HCT116 (cell line): Measurements from ENCODE around the gene USP28. TPM values are rescaled to one million over a fixed set of nuclear protein-coding genes. Genes with fewer than 3 reads are reported as not detected.
A peak's percentile ranks its signal among the peaks of the same experiment; 100 is the strongest.

ENCODE experiments used
- ATAC-seq: fragments of 200-7000 bp; cut with Tn5 transposase; 2 replicates; pipeline ENCODE4 v1.9.1; 2020; ENCODE audit warnings: mild to moderate bottlenecking, moderate library complexity
- BruUV-seq: library from RNA; stranded (reverse); fragments of 400-500 nt; replicated peaks from 2 replicates; lab custom pipeline; 2021; lab: Mats Ljungman, UMichigan
- CTCF ChIA-PET: fragments of 300-600 bp; sonication (Branson Sonifier 250); formaldehyde crosslinking; loops from one replicate; lab custom pipeline; 2021; ENCODE audit warnings: antibody characterized with exemption; lab: Charles Lee
- POLR2A ChIA-PET: fragments of 300-600, 350-600 bp; sonication (Branson Sonifier 250); formaldehyde crosslinking; loops from one replicate; lab custom pipeline; 2021; ENCODE audit warnings: antibody characterized with exemption; lab: Charles Lee
- RAD21 ChIA-PET, 2 experiments: fragments of 300-600 bp; sonication (Branson Sonifier 250); formaldehyde crosslinking; loops; one replicate each; lab custom pipeline; 2023; ENCODE audit warnings: low total read pairs in 2 of 2; ENCODE audit not compliant: uncharacterized antibody in 2 of 2, unreplicated experiment in 2 of 2, low non-redundant PET in 1 of 2; lab: Charles Lee
- DNase-seq: peaks from one replicate; pipeline ENCODE4 v3.0.0-alpha.2; 2010; ENCODE audit warnings: low read depth, low spot score
- H2AFZ ChIP-seq: fragments of 200-600 bp; shearing (Covaris generic), sonication (generic); 2 replicates; pipeline ENCODE4 v1.6.1; 2017; ENCODE audit warnings: low read depth, mixed run types, mixed read lengths, antibody characterized with exemption, low read length; ENCODE audit not compliant: poor library complexity, severe bottlenecking
- H3K27ac ChIP-seq: 2 replicates; pipeline ENCODE4 v1.5.1; 2012; ENCODE audit warnings: low read depth, low read length
- H3K27me3 ChIP-seq: fragments of 200-600 bp; sonication (generic); 2 replicates; pipeline ENCODE4 v1.6.1; 2016; ENCODE audit warnings: mixed run types, low read length, mixed read lengths; ENCODE audit not compliant: insufficient read depth
- H3K36me3 ChIP-seq, 2 experiments: fragments of 200-500 bp in 1 of 2; fragments of 200-600 bp in 1 of 2; sonication (Bioruptor generic) in 1 of 2; sonication (generic) in 1 of 2; 2 replicates each; pipeline versions ENCODE4 v1.5.1 to v1.6.1; 2014 to 2016; ENCODE audit warnings: low read length in 2 of 2, inconsistent platforms in 1 of 2, mixed read lengths in 1 of 2, mixed run types in 1 of 2; ENCODE audit not compliant: insufficient read depth in 2 of 2, control insufficient read depth in 1 of 2
- H3K4me1 ChIP-seq, 2 experiments: fragments of 200-600 bp in 1 of 2; sonication (generic) in 1 of 2; 2 replicates each; pipeline versions ENCODE4 v1.5.1 to v1.6.1; 2012 to 2017; ENCODE audit warnings: low read length in 2 of 2, inconsistent platforms in 1 of 2, mild to moderate bottlenecking in 1 of 2, mixed read lengths in 1 of 2, mixed run types in 1 of 2, moderate library complexity in 1 of 2; ENCODE audit not compliant: insufficient read depth in 2 of 2, control insufficient read depth in 1 of 2
- H3K4me2 ChIP-seq: fragments of 200-600 bp; sonication (generic); 2 replicates; pipeline ENCODE4 v1.6.1; 2017; ENCODE audit warnings: mixed run types, low read length, mixed read lengths
- H3K4me3 ChIP-seq, 2 experiments: fragments of 200-600 bp in 1 of 2; sonication (generic) in 1 of 2; replicated peaks in 1 of 2; 2 replicates each; pipeline ENCODE4 v1.5.1; 2011 to 2016; ENCODE audit warnings: low read length in 2 of 2, control low read depth in 1 of 2, low read depth in 1 of 2, mild to moderate bottlenecking in 1 of 2, mixed read lengths in 1 of 2, mixed run types in 1 of 2
- H3K79me2 ChIP-seq: fragments of 200-600 bp; sonication (generic); 2 replicates; pipeline ENCODE4 v1.6.1; 2017; ENCODE audit warnings: mild to moderate bottlenecking, mixed run types, low read length, moderate library complexity, mixed read lengths; ENCODE audit not compliant: insufficient read depth
- H3K9ac ChIP-seq: fragments of 200-600 bp; sonication (generic); 2 replicates; pipeline ENCODE4 v1.6.1; 2016; ENCODE audit warnings: low read length, mixed read lengths
- H3K9me2 ChIP-seq: fragments of 200-600 bp; sonication (generic), shearing (Covaris generic); 2 replicates; pipeline ENCODE4 v1.6.1; 2017; ENCODE audit warnings: mixed run types, mild to moderate bottlenecking, moderate library complexity; ENCODE audit not compliant: insufficient read depth
- H3K9me3 ChIP-seq, 2 experiments: fragments of 200-500 bp in 1 of 2; fragments of 200-600 bp in 1 of 2; sonication (Bioruptor generic) in 1 of 2; sonication (generic) in 1 of 2; 2 replicates each; pipeline ENCODE4 v1.6.1; 2014 to 2017; ENCODE audit warnings: low read length in 2 of 2, mixed read lengths in 2 of 2, inconsistent platforms in 1 of 2, low read depth in 1 of 2, mild to moderate bottlenecking in 1 of 2, mixed run types in 1 of 2, moderate library complexity in 1 of 2; ENCODE audit not compliant: control insufficient read depth in 1 of 2, insufficient read depth in 1 of 2
- H4K20me1 ChIP-seq: fragments of 200-600 bp; sonication (generic), shearing (Covaris generic); 2 replicates; pipeline ENCODE4 v1.6.1; 2017; ENCODE audit warnings: mixed run types, mild to moderate bottlenecking, moderate library complexity; ENCODE audit not compliant: insufficient read depth
- ATF3 ChIP-seq: IDR thresholded peaks from 2 replicates; pipeline ENCODE4 v1.6.1; 2012
- CBX3 ChIP-seq: IDR thresholded peaks from 2 replicates; pipeline ENCODE4 v1.6.1; 2012; ENCODE audit warnings: low read depth
- CEBPB ChIP-seq: IDR thresholded peaks from 2 replicates; pipeline ENCODE4 v1.6.1; 2012; ENCODE audit warnings: low read depth
- EGR1 ChIP-seq: IDR thresholded peaks from 2 replicates; pipeline ENCODE4 v1.6.1; 2012; ENCODE audit warnings: low read depth
- ELF1 ChIP-seq: IDR thresholded peaks from 2 replicates; pipeline ENCODE4 v1.6.1; 2012; ENCODE audit warnings: low read depth, borderline replicate concordance
- EZH2 ChIP-seq: fragments of 200-600 bp; sonication (generic); IDR thresholded peaks from 2 replicates; pipeline ENCODE4 v1.6.1; 2017; ENCODE audit warnings: antibody characterized with exemption, mixed run types
- FOSL1 ChIP-seq: IDR thresholded peaks from 2 replicates; pipeline ENCODE4 v1.6.1; 2012; ENCODE audit warnings: low read depth
- JUND ChIP-seq: IDR thresholded peaks from 2 replicates; pipeline ENCODE4 v1.6.1; 2012
- POLR2AphosphoS5 ChIP-seq: IDR thresholded peaks from 2 replicates; pipeline ENCODE4 v1.6.1; 2011; ENCODE audit warnings: mild to moderate bottlenecking, low read depth, low read length, moderate library complexity
- RAD21 ChIP-seq: IDR thresholded peaks from 2 replicates; pipeline ENCODE4 v1.6.1; 2012; ENCODE audit warnings: low read depth, mild to moderate bottlenecking
- SRF ChIP-seq: IDR thresholded peaks from 2 replicates; pipeline ENCODE4 v1.6.1; 2012; ENCODE audit warnings: low read depth
- YY1 ChIP-seq: IDR thresholded peaks from 2 replicates; pipeline ENCODE4 v1.6.1; 2011; ENCODE audit warnings: low read length, low read depth, moderate library complexity, mild to moderate bottlenecking; ENCODE audit not compliant: insufficient replicate concordance; ENCODE audit errors: extremely low read depth
- ZBTB33 ChIP-seq: IDR thresholded peaks from 2 replicates; pipeline ENCODE4 v1.6.1; 2011; ENCODE audit warnings: mild to moderate bottlenecking, low read length, moderate library complexity; ENCODE audit not compliant: insufficient replicate concordance; ENCODE audit errors: extremely low read depth
- ZFX ChIP-seq: fragments of 450-650 bp; IDR thresholded peaks from 2 replicates; pipeline ENCODE4 v1.6.1; 2017
- ZNF274 ChIP-seq: fragments of 200-500 bp; sonication (Bioruptor generic); IDR thresholded peaks from 2 replicates; pipeline ENCODE4 v1.6.1; 2014; ENCODE audit warnings: mild to moderate bottlenecking, low read depth, low read length, inconsistent platforms
- intact Hi-C: fragments of 100-400 bp; cut with micrococcal nuclease; formaldehyde crosslinking; loops from 2 replicates; pipeline ENCODE4 v1.10.0; 2022
- total RNA-seq: library from RNA; stranded (reverse); gene quantifications from one replicate; pipeline ENCODE4 v1.2.1, GENCODE V29; 2021; ENCODE audit not compliant: unreplicated experiment

USP28 gene
- total RNA-seq, 1 experiment from 2014 or later = 23.5 TPM

GRCh38 chr11:113778111-113778910 lies 97.1 kb downstream of the USP28 start:
- no peaks in the 10 kb centered on the region for H3K9me2 ChIP-seq
- H3K27me3 ChIP-seq = peaks cover 14% of the 10 kb centered on the region
- DNase-seq = no peak
- RAD21 ChIA-PET = no interaction called here
- H3K4me3 ChIP-seq = no peak overlapping the region
- intact Hi-C loops = no loop called here
- H3K4me1 ChIP-seq = peaks cover 0 to 7% of the 10 kb centered on the region in 2 experiments; a peak in 1 of 4 replicates
- no TSS peak for BruUV-seq
- no peak for ATAC-seq
- no peak overlapping the region for H3K27ac ChIP-seq
- no peak overlapping the region for H3K9ac ChIP-seq
- no peaks in the 10 kb centered on the region for H3K9me3 ChIP-seq
- TF ChIP-seq POLR2AphosphoS5 (no peak), ZFX (no peak)
- no peaks in the 10 kb centered on the region for H3K36me3 ChIP-seq
- POLR2A ChIA-PET = no interaction called here
- no peak overlapping the region for H3K4me2 ChIP-seq
- CTCF ChIA-PET = no interaction called here
- H4K20me1 ChIP-seq = no peaks in the 10 kb centered on the region
- H2AFZ ChIP-seq = no peak overlapping the region
- H3K79me2 ChIP-seq = peaks cover 2% of the 10 kb centered on the region

- Histone ChIP-seq H3K79me2 (peaks cover 33% of the 10 kb centered on the region), H3K9ac (peak overlapping the region; percentile 86), H3K4me1 (peaks cover 4 to 14% of the 10 kb centered on the region in 2 experiments; a peak in 3 of 4 replicates), H3K27me3 (peaks cover 14% of the 10 kb centered on the region), H3K4me3 (peak overlapping the region; percentile 82 to 89), H3K27ac (no peak overlapping the region), H3K9me2 (no peaks in the 10 kb centered on the region), H3K4me2 (peak overlapping the region; percentile 73), H4K20me1 (no peaks in the 10 kb centered on the region), H3K36me3 (0 out of 4 replicates have a peak, but pooled peaks cover 0 to 2% of the 10 kb centered on the region in 2 experiments), H3K9me3 (no peaks in the 10 kb centered on the region), H2AFZ (peak overlapping the region; percentile 86)
- POLR2A ChIA-PET = no interaction called here
- RAD21 ChIA-PET = no interaction called here
- ATAC-seq (no peak), DNase-seq (no peak)
- CTCF ChIA-PET = interaction anchor here (1.0 to 1.7 kb wide), 2 partner anchors 8 to 489 kb away, joined by 3 to 4 read pairs; no protein-coding TSS in a partner anchor
- intact Hi-C loops = no loop called here
- BruUV-seq = no TSS peak
- TF ChIP-seq ZBTB33 = no peak
- TF ChIP-seq SRF = no peak
- TF ChIP-seq ATF3 = no peak
- TF ChIP-seq CEBPB = no peak
- TF ChIP-seq YY1 = no peak
- TF ChIP-seq JUND = no peak
- no peak for TF ChIP-seq ZNF274
- no peak for TF ChIP-seq EGR1
- TF ChIP-seq RAD21 = no peak
- no peak for TF ChIP-seq ELF1
- TF ChIP-seq EZH2 = no peak
- no peak for TF ChIP-seq CBX3
- no peak for TF ChIP-seq FOSL1
- TF ChIP-seq POLR2AphosphoS5 = no peak
Observed at GRCh38 chr11:113774174-113774503, 101.2 kb downstream of the USP28 start.
